GM10266 (cell line): Measurements from ENCODE around the gene ZNF883.

ENCODE experiments used
- DNase-seq: peaks from one replicate; pipeline ENCODE4 v3.0.0; 2012; ENCODE audit errors: extremely low spot score
- CTCF ChIP-seq: IDR thresholded peaks from 2 replicates; pipeline ENCODE4 v1.5.1; 2012; ENCODE audit warnings: mild to moderate bottlenecking, low read depth; ENCODE audit not compliant: control insufficient read depth, insufficient read depth; ENCODE audit errors: missing control alignments

Gene ZNF883

DNA sequence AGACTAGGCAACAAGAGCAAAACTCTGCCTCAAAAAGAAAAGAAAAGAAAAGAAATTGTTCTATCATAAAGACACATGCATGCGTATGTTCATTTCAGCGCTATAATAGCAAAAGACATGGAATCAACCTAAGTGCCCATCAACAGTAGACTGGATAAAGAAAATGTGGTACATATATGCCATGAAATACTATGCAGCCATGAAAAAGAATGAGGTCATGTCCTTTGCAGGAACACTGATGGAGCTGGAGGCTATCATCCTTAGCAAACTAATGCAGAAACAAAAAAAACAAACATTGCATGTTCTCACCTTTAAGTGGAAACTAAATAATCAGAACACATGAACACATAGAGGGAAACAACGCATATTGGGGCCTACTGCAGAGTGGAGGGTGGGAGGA is 6.3 kb upstream of the ZNF883 start:
- TF ChIP-seq CTCF: no peak
- no peak for DNase-seq

- no peak for DNase-seq
- TF ChIP-seq CTCF: no peak
These were observed 500 bp upstream of the ZNF883 start for GRCh38 chr9:113012492-113012891.

GRCh38 chr9:113005777-113006176 is 6.2 kb downstream of the ZNF883 start:
- DNase-seq: no peak

GRCh38 chr9:112997236-112997941 is 14.6 kb downstream of the ZNF883 start:
- DNase-seq: no peak
- no peak for TF ChIP-seq CTCF

More at GRCh38 chr9:113005777-113006176, 6.2 kb downstream of the ZNF883 start:
- no peak for TF ChIP-seq CTCF

DNA sequence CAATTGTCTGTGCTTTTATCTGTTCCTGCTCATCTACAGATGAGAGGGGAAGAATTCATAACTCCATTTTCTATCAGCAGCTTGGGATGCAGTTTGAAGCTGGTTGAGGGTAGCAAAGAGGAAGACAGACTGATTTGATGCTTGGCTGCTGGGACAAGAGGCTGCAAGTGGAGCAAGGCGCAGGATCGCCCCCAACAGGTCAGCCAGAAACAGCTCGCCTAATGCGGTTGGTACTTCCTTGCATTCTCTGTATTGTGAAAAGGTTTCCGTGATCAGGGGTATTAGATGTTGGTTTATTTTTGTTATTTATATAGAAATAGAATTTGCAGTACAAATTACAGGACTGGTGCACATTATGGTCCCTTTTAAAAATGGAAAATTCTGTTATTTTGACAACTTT is 40.6 kb downstream of the ZNF883 start:
- DNase-seq: no peak

GRCh38 chr9:112970939-112971338 is 41.1 kb downstream of the ZNF883 start:
- TF ChIP-seq CTCF: no peak
- DNase-seq: no peak

More for the DNA sequence above, 40.6 kb downstream of the ZNF883 start:
- no peak for TF ChIP-seq CTCF

GRCh38 chr9:112969730-112970129 is 42.3 kb downstream of the ZNF883 start:
- DNase-seq: no peak
- TF ChIP-seq CTCF: no peak
